ENCODE results near the gene ZNF146. TPM values are rescaled to one million over a fixed set of nuclear protein-coding genes. Genes with fewer than 3 reads are reported as not detected.
A peak's percentile ranks its signal among the peaks of the same experiment; 100 is the strongest.

ZNF146 gene
- total and polyA plus RNA-seq, 2 experiments from 2014 or later = 143 to 249 TPM

DNA sequence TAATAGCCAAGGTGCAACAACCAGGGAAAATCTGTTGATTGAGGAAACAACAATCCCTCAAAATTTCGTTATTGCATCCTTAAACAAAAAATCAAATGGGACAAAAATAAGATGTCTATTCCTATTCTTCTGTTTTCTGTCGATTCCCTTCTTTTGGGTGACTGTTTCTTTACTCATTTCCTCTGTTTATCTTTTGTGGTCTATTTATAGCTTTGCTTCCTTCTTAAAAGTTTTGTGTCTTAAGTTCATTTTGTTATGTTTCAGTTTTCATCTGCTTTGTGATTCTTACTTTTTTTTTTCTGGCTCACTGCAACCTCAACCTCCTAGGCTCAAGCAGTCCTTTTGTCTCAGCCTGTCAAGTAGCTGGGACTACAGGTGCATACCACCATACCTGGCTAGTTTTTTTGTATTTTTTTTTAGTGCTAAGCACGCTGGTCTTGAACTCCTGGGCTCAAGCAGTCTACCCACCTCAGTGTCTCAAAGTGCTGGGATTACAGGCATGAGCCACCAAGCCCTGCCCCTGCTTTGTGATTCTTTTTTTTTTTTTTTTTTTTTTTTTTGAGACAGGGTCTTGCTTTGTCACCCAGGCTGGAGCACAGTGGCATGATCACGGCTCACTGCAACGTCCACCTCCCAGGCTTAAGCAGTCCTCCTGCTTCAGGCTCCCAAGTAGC lies 10.4 kb downstream of the ZNF146 start:
- Histone ChIP-seq H3K79me2 (replicated peaks; ENCODE audit: insufficient read depth) (peaks cover 100% of the 10 kb centered on the region), H2AFZ (no peak overlapping the region), H4K20me1 (replicated peaks; ENCODE audit: insufficient read depth) (peaks cover 69% of the 10 kb centered on the region), H3F3A (replicated peaks; ENCODE audit: low read depth) (peaks cover 15% of the 10 kb centered on the region), H3K27me3 (ENCODE audit: insufficient read depth) (no peaks in the 10 kb centered on the region), H3K4me1 (ENCODE audit: insufficient read depth) (no peaks in the 10 kb centered on the region), H3K36me3 (ENCODE audit: insufficient read depth) (peaks cover 48% of the 10 kb centered on the region), H3K27ac (ENCODE audit: low read depth) (peak overlapping the region; percentile 50), H3K9me2 (ENCODE audit: insufficient read depth) (no peaks in the 10 kb centered on the region), H3K4me3 (no peak overlapping the region), H3K4me2 (no peak overlapping the region)
- ATAC-seq (no peak), DNase-seq (ENCODE audit: low spot score) (no peak)
- Mint-ChIP-seq H3K4me1 (peaks cover 2% of the 10 kb centered on the region; the same call in 2 of the 3 replicates), H3K9me3 (no peaks in the 10 kb centered on the region), H3K4me3 (no peak overlapping the region), H3K27ac (peak overlapping the region; percentile 19; the same call in 1 of the 2 replicates), H3K27me3 (ENCODE audit: insufficient read depth, low read depth, poor library complexity) (peaks cover 2% of the 10 kb centered on the region), H3K36me3 (ENCODE audit: low read depth) (peaks cover 77% of the 10 kb centered on the region)
- TF ChIP-seq ZNF331 (CRISPR knock-in tag; IDR thresholded peaks at IDR 0.05; ENCODE audit: low read depth) = no peak
- no peak for TF ChIP-seq EZH2 (IDR thresholded peaks at IDR 0.05; ENCODE audit: low read depth, unreplicated experiment)
- TF ChIP-seq ZNF114 (CRISPR knock-in tag; IDR thresholded peaks at IDR 0.05) = no peak
- TF ChIP-seq STAT1 (IDR thresholded peaks at IDR 0.05; ENCODE audit: unreplicated experiment) = no peak
- no peak for TF ChIP-seq CTCF (conservative IDR thresholded peaks at IDR 0.05; ENCODE audit: low read depth in 2 of 2)
- no peak for TF ChIP-seq POLR2AphosphoS5 (IDR thresholded peaks at IDR 0.05; ENCODE audit: low read depth)
- no peak for TF ChIP-seq JUNB (IDR thresholded peaks at IDR 0.05; ENCODE audit: unreplicated experiment)
- TF ChIP-seq, protein P1, sequence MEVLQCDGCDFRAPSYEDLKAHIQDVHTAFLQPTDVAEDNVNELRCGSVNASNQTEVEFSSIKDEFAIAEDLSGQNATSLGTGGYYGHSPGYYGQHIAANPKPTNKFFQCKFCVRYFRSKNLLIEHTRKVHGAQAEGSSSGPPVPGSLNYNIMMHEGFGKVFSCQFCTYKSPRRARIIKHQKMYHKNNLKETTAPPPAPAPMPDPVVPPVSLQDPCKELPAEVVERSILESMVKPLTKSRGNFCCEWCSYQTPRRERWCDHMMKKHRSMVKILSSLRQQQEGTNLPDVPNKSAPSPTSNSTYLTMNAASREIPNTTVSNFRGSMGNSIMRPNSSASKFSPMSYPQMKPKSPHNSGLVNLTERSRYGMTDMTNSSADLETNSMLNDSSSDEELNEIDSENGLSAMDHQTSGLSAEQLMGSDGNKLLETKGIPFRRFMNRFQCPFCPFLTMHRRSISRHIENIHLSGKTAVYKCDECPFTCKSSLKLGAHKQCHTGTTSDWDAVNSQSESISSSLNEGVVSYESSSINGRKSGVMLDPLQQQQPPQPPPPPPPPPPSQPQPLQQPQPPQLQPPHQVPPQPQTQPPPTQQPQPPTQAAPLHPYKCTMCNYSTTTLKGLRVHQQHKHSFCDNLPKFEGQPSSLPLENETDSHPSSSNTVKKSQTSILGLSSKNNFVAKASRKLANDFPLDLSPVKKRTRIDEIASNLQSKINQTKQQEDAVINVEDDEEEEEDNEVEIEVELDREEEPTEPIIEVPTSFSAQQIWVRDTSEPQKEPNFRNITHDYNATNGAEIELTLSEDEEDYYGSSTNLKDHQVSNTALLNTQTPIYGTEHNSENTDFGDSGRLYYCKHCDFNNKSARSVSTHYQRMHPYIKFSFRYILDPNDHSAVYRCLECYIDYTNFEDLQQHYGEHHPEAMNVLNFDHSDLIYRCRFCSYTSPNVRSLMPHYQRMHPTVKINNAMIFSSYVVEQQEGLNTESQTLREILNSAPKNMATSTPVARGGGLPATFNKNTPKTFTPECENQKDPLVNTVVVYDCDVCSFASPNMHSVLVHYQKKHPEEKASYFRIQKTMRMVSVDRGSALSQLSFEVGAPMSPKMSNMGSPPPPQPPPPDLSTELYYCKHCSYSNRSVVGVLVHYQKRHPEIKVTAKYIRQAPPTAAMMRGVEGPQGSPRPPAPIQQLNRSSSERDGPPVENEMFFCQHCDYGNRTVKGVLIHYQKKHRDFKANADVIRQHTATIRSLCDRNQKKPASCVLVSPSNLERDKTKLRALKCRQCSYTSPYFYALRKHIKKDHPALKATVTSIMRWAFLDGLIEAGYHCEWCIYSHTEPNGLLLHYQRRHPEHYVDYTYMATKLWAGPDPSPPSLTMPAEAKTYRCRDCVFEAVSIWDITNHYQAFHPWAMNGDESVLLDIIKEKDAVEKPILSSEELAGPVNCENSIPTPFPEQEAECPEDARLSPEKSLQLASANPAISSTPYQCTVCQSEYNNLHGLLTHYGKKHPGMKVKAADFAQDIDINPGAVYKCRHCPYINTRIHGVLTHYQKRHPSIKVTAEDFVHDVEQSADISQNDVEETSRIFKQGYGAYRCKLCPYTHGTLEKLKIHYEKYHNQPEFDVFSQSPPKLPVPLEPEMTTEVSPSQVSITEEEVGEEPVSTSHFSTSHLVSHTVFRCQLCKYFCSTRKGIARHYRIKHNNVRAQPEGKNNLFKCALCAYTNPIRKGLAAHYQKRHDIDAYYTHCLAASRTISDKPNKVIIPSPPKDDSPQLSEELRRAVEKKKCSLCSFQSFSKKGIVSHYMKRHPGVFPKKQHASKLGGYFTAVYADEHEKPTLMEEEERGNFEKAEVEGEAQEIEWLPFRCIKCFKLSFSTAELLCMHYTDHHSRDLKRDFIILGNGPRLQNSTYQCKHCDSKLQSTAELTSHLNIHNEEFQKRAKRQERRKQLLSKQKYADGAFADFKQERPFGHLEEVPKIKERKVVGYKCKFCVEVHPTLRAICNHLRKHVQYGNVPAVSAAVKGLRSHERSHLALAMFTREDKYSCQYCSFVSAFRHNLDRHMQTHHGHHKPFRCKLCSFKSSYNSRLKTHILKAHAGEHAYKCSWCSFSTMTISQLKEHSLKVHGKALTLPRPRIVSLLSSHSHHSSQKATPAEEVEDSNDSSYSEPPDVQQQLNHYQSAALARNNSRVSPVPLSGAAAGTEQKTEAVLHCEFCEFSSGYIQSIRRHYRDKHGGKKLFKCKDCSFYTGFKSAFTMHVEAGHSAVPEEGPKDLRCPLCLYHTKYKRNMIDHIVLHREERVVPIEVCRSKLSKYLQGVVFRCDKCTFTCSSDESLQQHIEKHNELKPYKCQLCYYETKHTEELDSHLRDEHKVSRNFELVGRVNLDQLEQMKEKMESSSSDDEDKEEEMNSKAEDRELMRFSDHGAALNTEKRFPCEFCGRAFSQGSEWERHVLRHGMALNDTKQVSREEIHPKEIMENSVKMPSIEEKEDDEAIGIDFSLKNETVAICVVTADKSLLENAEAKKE (CRISPR knock-in tag; IDR thresholded peaks at IDR 0.05) = no peak
- no peak for TF ChIP-seq NANOG (IDR thresholded peaks at IDR 0.05; ENCODE audit: borderline replicate concordance)
- no peak for TF ChIP-seq CREB1 (CRISPR knock-in tag; IDR thresholded peaks at IDR 0.05; ENCODE audit: low read depth)
- TF ChIP-seq, protein P2, sequence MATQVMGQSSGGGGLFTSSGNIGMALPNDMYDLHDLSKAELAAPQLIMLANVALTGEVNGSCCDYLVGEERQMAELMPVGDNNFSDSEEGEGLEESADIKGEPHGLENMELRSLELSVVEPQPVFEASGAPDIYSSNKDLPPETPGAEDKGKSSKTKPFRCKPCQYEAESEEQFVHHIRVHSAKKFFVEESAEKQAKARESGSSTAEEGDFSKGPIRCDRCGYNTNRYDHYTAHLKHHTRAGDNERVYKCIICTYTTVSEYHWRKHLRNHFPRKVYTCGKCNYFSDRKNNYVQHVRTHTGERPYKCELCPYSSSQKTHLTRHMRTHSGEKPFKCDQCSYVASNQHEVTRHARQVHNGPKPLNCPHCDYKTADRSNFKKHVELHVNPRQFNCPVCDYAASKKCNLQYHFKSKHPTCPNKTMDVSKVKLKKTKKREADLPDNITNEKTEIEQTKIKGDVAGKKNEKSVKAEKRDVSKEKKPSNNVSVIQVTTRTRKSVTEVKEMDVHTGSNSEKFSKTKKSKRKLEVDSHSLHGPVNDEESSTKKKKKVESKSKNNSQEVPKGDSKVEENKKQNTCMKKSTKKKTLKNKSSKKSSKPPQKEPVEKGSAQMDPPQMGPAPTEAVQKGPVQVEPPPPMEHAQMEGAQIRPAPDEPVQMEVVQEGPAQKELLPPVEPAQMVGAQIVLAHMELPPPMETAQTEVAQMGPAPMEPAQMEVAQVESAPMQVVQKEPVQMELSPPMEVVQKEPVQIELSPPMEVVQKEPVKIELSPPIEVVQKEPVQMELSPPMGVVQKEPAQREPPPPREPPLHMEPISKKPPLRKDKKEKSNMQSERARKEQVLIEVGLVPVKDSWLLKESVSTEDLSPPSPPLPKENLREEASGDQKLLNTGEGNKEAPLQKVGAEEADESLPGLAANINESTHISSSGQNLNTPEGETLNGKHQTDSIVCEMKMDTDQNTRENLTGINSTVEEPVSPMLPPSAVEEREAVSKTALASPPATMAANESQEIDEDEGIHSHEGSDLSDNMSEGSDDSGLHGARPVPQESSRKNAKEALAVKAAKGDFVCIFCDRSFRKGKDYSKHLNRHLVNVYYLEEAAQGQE (IDR thresholded peaks at IDR 0.05; ENCODE audit: unreplicated experiment) = no peak
- TF ChIP-seq EZH2phosphoT487 (IDR thresholded peaks at IDR 0.05; ENCODE audit: unreplicated experiment) = no peak
- no peak for TF ChIP-seq ETS1 (IDR thresholded peaks at IDR 0.05)

All from GM23338 (cell line).